GM13977 (cell line): ENCODE results near the gene HAGHL.

Experiments used
- DNase-seq: peaks from one replicate; pipeline ENCODE4 v3.0.0; 2012; ENCODE audit warnings: low spot score
- in situ Hi-C: fragments of 300-500 bp; cut with MboI; formaldehyde crosslinking; loops from one replicate; pipeline ENCODE4 v1.12.0; 2022; ENCODE audit warnings: low sequenced_read_pairs, low pct_unique_long_range_greater_than_20kb, mixed read lengths, inconsistent platforms; ENCODE audit not compliant: unreplicated experiment
- TF ChIP-seq, protein P1 (sequence below): IDR thresholded peaks from 2 replicates; pipeline ENCODE4 v1.5.1; 2012; ENCODE audit warnings: mild to moderate bottlenecking, control low read depth; ENCODE audit not compliant: insufficient read depth; ENCODE audit errors: extremely low read depth, missing control alignments

Gene HAGHL

DNA sequence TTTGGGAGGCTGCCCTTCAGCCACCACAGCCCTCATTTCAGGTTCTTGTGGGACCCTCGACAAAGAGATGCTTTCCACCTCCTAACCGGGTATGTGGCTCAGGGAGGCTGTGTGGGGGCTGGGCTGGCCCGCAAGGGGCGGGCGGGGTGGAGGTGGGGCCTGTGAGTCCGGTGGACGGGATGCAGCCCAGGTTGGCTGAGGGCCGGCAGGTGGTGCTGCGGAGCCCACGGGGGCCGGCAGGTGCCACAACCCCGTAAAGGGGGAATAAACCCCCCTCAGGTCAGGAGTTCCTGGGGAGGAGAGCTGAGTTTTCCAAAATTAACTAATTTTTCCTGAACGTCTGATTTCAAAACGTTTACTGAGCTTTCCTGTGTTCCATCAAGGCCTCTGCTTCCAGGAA is 18.8 kb downstream of the HAGHL start:
- TF ChIP-seq, protein P1, sequence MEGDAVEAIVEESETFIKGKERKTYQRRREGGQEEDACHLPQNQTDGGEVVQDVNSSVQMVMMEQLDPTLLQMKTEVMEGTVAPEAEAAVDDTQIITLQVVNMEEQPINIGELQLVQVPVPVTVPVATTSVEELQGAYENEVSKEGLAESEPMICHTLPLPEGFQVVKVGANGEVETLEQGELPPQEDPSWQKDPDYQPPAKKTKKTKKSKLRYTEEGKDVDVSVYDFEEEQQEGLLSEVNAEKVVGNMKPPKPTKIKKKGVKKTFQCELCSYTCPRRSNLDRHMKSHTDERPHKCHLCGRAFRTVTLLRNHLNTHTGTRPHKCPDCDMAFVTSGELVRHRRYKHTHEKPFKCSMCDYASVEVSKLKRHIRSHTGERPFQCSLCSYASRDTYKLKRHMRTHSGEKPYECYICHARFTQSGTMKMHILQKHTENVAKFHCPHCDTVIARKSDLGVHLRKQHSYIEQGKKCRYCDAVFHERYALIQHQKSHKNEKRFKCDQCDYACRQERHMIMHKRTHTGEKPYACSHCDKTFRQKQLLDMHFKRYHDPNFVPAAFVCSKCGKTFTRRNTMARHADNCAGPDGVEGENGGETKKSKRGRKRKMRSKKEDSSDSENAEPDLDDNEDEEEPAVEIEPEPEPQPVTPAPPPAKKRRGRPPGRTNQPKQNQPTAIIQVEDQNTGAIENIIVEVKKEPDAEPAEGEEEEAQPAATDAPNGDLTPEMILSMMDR = peak; percentile 58
- in situ Hi-C loops = no loop called here
- DNase-seq = peak; percentile 75

- no peak for DNase-seq
- TF ChIP-seq, protein P1 = no peak
- in situ Hi-C loops = no loop called here
Measured at GRCh38 chr16:746637-747036, 19.7 kb downstream of the HAGHL start.

DNA sequence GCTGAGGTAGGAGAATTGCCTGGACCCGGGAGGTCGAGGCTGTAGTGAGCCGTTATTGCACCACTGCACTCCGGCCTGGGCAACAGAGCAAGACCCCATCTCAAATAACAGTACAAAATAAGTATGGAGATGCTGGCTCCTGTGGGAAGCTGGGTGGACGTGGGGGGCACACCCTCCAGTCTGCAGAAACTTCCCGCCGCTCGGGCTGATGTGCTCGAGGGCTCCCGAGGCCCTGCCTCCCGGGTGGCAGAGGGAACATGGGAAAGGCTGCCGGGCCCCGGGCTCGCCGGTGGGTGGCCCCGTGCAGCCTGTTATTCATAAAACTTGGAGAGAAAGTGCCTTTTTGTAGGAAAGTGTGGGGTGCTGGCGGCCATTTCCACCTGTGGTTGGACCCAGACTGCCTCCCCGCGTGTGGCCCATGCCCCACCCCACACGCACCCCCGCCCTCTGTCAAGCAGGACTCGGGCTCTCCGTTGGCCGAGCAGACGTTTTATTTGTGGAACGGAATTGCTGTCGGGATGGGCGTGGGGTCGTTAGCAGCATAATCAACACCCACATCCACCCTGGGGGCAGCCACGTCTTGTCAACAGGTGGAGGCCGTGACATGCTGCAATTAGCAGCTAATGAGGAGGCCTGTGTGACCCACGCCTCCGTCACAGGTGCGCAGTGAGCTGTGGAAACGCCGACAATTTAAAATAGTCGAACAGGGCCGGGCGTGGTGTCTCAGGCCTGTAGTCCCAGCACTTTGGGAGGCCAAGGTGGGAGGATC is 21.3 kb downstream of the HAGHL start:
- in situ Hi-C loops = no loop called here
- TF ChIP-seq, protein P1 = no peak
- DNase-seq = no peak

GRCh38 chr16:749010-749409 is 22.1 kb downstream of the HAGHL start:
- TF ChIP-seq, protein P1 = no peak
- in situ Hi-C loops = no loop called here
- no peak for DNase-seq

GRCh38 chr16:750485-750884 is 23.6 kb downstream of the HAGHL start:
- TF ChIP-seq, protein P1 = no peak
- in situ Hi-C loops = no loop called here
- no peak for DNase-seq

GRCh38 chr16:751152-752006 is 24.5 kb downstream of the HAGHL start:
- TF ChIP-seq, protein P1 = no peak
- in situ Hi-C loops = no loop called here
- DNase-seq = no peak
